GM12891 (cell line): ENCODE measurements around the gene TLE3.

Source experiments
- POLR2A ChIP-seq: IDR thresholded peaks from 2 replicates; pipeline ENCODE4 v1.6.1; 2011; ENCODE audit warnings: low read depth, low read length, control low read depth
- POLR2AphosphoS5 ChIP-seq: IDR thresholded peaks from 2 replicates; pipeline ENCODE4 v1.6.1; 2011; ENCODE audit warnings: low read depth, low read length, control low read depth
- TAF1 ChIP-seq: IDR thresholded peaks from 2 replicates; pipeline ENCODE4 v1.6.1; 2011; ENCODE audit warnings: low read depth, low read length, control low read depth

GRCh38 chr15:70133781-70134421 lies 36.2 kb upstream of the TLE3 start:
- no peak for TF ChIP-seq POLR2AphosphoS5
- no peak for TF ChIP-seq TAF1
- TF ChIP-seq POLR2A = no peak
